ENCODE results near the gene SEC23B. TPM values are rescaled to one million over a fixed set of nuclear protein-coding genes. Genes with fewer than 3 reads are reported as not detected.
A peak's percentile ranks its signal among the peaks of the same experiment; 100 is the strongest.

The SEC23B gene
- total and polyA plus RNA-seq, 2 of the 13 experiments (the other 11 are each of a cell fraction or from before 2014, with no cell fraction given): 114 to 120 TPM

DNA sequence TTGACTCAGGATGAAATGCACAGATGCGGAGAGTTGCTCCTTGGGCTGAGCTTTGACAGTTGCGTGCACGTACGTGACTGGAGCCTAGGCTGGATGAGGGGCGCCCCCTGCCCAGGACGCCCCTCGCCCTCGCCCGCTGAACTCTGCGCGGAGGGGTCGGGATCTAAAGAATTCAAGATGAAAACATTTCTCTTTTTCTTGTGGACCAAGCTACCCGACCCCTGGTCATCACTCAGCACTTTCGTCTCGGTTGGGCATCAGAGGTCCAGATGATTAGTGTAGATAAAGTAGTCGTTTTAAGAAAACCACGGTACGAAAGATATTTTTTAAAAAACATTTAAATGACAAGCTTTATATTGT is 80.8 kb downstream of the SEC23B start (continued):
- TF ChIP-seq ZBTB7B (CRISPR knock-in tag; IDR thresholded peaks at IDR 0.05): peak; percentile 80; the same call in 1 of the 2 replicates
- no peak for TF ChIP-seq ZBTB2 (CRISPR knock-in tag; IDR thresholded peaks at IDR 0.05; ENCODE audit: low read depth)
- TF ChIP-seq ZNF598 (CRISPR knock-in tag; IDR thresholded peaks at IDR 0.05; ENCODE audit: borderline replicate concordance): 0 out of 2 replicates have a peak, but pooled peaks have one; percentile 62
- 0 out of 2 replicates have a peak, but pooled peaks have one; percentile 32 for TF ChIP-seq CREM (IDR thresholded peaks at IDR 0.05)
- no peak for TF ChIP-seq CREM (CRISPR knock-in tag; IDR thresholded peaks at IDR 0.05)
- TF ChIP-seq NFKB2 (CRISPR knock-in tag; IDR thresholded peaks at IDR 0.05; ENCODE audit: borderline replicate concordance): peak; percentile 29; the same call in 1 of the 2 replicates
- TF ChIP-seq, protein P1, sequence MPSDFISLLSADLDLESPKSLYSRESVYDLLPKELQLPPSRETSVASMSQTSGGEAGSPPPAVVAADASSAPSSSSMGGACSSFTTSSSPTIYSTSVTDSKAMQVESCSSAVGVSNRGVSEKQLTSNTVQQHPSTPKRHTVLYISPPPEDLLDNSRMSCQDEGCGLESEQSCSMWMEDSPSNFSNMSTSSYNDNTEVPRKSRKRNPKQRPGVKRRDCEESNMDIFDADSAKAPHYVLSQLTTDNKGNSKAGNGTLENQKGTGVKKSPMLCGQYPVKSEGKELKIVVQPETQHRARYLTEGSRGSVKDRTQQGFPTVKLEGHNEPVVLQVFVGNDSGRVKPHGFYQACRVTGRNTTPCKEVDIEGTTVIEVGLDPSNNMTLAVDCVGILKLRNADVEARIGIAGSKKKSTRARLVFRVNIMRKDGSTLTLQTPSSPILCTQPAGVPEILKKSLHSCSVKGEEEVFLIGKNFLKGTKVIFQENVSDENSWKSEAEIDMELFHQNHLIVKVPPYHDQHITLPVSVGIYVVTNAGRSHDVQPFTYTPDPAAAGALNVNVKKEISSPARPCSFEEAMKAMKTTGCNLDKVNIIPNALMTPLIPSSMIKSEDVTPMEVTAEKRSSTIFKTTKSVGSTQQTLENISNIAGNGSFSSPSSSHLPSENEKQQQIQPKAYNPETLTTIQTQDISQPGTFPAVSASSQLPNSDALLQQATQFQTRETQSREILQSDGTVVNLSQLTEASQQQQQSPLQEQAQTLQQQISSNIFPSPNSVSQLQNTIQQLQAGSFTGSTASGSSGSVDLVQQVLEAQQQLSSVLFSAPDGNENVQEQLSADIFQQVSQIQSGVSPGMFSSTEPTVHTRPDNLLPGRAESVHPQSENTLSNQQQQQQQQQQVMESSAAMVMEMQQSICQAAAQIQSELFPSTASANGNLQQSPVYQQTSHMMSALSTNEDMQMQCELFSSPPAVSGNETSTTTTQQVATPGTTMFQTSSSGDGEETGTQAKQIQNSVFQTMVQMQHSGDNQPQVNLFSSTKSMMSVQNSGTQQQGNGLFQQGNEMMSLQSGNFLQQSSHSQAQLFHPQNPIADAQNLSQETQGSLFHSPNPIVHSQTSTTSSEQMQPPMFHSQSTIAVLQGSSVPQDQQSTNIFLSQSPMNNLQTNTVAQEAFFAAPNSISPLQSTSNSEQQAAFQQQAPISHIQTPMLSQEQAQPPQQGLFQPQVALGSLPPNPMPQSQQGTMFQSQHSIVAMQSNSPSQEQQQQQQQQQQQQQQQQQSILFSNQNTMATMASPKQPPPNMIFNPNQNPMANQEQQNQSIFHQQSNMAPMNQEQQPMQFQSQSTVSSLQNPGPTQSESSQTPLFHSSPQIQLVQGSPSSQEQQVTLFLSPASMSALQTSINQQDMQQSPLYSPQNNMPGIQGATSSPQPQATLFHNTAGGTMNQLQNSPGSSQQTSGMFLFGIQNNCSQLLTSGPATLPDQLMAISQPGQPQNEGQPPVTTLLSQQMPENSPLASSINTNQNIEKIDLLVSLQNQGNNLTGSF (CRISPR knock-in tag; IDR thresholded peaks at IDR 0.05): no peak
- TF ChIP-seq AGO2 (optimal IDR thresholded peaks at IDR 0.05; ENCODE audit: low read depth, low read length): no peak
- peak; percentile 13 for TF ChIP-seq AGO1 (IDR thresholded peaks at IDR 0.05; ENCODE audit: low read depth, low read length, poor library complexity, severe bottlenecking)
- 0 out of 2 replicates have a peak, but pooled peaks have one; percentile 58 for TF ChIP-seq ZNF816 (CRISPR knock-in tag; IDR thresholded peaks at IDR 0.05; ENCODE audit: borderline replicate concordance)
- TF ChIP-seq ZBED4 (CRISPR knock-in tag; IDR thresholded peaks at IDR 0.05; ENCODE audit: borderline replicate concordance): no peak
- TF ChIP-seq ZNF253 (CRISPR knock-in tag; IDR thresholded peaks at IDR 0.05; ENCODE audit: borderline replicate concordance): 0 out of 2 replicates have a peak, but pooled peaks have one; percentile 9
- TF ChIP-seq, protein P2, sequence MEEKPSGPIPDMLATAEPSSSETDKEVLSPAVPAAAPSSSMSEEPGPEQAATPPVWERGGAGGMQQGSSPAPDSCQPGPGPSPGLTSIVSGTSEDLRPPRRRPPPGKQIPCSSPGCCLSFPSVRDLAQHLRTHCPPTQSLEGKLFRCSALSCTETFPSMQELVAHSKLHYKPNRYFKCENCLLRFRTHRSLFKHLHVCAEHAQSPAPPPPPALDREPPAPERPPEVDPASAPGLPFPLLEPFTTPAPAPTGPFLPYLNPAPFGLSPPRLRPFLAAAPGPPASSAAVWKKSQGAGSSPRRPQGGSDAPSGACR (CRISPR knock-in tag; IDR thresholded peaks at IDR 0.05): no peak
- 0 out of 2 replicates have a peak, but pooled peaks have one; percentile 9 for TF ChIP-seq TCF7 (IDR thresholded peaks at IDR 0.05; ENCODE audit: low read depth)
- TF ChIP-seq ZUFSP (CRISPR knock-in tag; IDR thresholded peaks at IDR 0.05; ENCODE audit: borderline replicate concordance): no peak
- TF ChIP-seq AHR (CRISPR knock-in tag; IDR thresholded peaks at IDR 0.05): no peak
